NCI-H2171 treated with DMSO at 0.1 percent for 48 hours (cell line): ENCODE measurements around the gene TADA2B.

Source experiments
- DNase-seq: peaks from one replicate; lab custom pipeline; 2025; lab: John Stamatoyannopoulos, UW

TADA2B gene

GRCh38 chr4:7018281-7018680 lies 24.9 kb upstream of the TADA2B start:
- no peak for DNase-seq

GRCh38 chr4:7019367-7019766 lies 23.8 kb upstream of the TADA2B start:
- DNase-seq, result no peak

GRCh38 chr4:7020290-7020689 lies 22.9 kb upstream of the TADA2B start:
- DNase-seq, result no peak

GRCh38 chr4:7020856-7021255 lies 22.3 kb upstream of the TADA2B start:
- no peak for DNase-seq

GRCh38 chr4:7021355-7021754 lies 21.8 kb upstream of the TADA2B start:
- DNase-seq, result no peak

GRCh38 chr4:7021930-7022664 lies 21.1 kb upstream of the TADA2B start:
- no peak for DNase-seq

GRCh38 chr4:7023486-7023885 lies 19.7 kb upstream of the TADA2B start:
- DNase-seq, result no peak

GRCh38 chr4:7023901-7024300 lies 19.3 kb upstream of the TADA2B start:
- no peak for DNase-seq

GRCh38 chr4:7024336-7024890 lies 18.8 kb upstream of the TADA2B start:
- DNase-seq, result no peak

GRCh38 chr4:7025040-7025602 lies 18.1 kb upstream of the TADA2B start:
- no peak for DNase-seq

- no peak for DNase-seq
These were observed 17.1 kb upstream of the TADA2B start for GRCh38 chr4:7026107-7026506.

GRCh38 chr4:7027284-7027683 lies 15.9 kb upstream of the TADA2B start:
- DNase-seq, result no peak

- no peak for DNase-seq
These were observed 15.3 kb upstream of the TADA2B start for GRCh38 chr4:7027913-7028312.

GRCh38 chr4:7029212-7029611 lies 14.0 kb upstream of the TADA2B start:
- DNase-seq, result no peak

- DNase-seq, result no peak
These were observed 13.3 kb upstream of the TADA2B start for GRCh38 chr4:7029921-7030320.

GRCh38 chr4:7030856-7031255 lies 12.3 kb upstream of the TADA2B start:
- DNase-seq, result no peak

- DNase-seq, result no peak
These were observed 11.4 kb upstream of the TADA2B start for GRCh38 chr4:7031558-7032449.

- no peak for DNase-seq
These were observed 10.6 kb upstream of the TADA2B start for GRCh38 chr4:7032596-7032995.

- DNase-seq, result no peak
These were observed 8.7 kb upstream of the TADA2B start for GRCh38 chr4:7034262-7035081.

GRCh38 chr4:7037425-7037824 lies 5.7 kb upstream of the TADA2B start:
- DNase-seq, result no peak

GRCh38 chr4:7040765-7041164 lies 2.4 kb upstream of the TADA2B start:
- DNase-seq, result no peak

- no peak for DNase-seq
These were observed 1.9 kb upstream of the TADA2B start for GRCh38 chr4:7041246-7041645.
